GM18858 (cell line): Measurements from ENCODE around the gene OTOP1.
A peak's percentile ranks its signal among the peaks of the same experiment; 100 is the strongest.
"Not testable (repeated sequence)": the region's sequence is repeated elsewhere in the genome, so short reads cannot be mapped to it uniquely, and the experiment has no call there.

Experiments
- ATAC-seq: cut with Tn5 transposase; IDR thresholded peaks from one replicate; pipeline ENCODE4 v1.9.1; 2021; ENCODE audit not compliant: unreplicated experiment

The OTOP1 gene, protein sequence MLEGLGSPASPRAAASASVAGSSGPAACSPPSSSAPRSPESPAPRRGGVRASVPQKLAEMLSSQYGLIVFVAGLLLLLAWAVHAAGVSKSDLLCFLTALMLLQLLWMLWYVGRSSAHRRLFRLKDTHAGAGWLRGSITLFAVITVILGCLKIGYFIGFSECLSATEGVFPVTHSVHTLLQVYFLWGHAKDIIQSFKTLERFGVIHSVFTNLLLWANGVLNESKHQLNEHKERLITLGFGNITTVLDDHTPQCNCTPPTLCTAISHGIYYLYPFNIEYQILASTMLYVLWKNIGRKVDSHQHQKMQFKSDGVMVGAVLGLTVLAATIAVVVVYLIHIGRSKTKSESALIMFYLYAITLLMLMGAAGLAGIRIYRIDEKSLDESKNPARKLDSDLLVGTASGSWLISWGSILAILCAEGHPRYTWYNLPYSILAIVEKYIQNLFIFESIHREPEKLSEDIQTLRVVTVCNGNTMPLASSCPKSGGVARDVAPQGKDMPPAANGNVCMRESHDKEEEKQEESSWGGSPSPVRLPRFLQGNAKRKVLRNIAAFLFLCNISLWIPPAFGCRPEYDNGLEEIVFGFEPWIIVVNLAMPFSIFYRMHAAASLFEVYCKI

DNA sequence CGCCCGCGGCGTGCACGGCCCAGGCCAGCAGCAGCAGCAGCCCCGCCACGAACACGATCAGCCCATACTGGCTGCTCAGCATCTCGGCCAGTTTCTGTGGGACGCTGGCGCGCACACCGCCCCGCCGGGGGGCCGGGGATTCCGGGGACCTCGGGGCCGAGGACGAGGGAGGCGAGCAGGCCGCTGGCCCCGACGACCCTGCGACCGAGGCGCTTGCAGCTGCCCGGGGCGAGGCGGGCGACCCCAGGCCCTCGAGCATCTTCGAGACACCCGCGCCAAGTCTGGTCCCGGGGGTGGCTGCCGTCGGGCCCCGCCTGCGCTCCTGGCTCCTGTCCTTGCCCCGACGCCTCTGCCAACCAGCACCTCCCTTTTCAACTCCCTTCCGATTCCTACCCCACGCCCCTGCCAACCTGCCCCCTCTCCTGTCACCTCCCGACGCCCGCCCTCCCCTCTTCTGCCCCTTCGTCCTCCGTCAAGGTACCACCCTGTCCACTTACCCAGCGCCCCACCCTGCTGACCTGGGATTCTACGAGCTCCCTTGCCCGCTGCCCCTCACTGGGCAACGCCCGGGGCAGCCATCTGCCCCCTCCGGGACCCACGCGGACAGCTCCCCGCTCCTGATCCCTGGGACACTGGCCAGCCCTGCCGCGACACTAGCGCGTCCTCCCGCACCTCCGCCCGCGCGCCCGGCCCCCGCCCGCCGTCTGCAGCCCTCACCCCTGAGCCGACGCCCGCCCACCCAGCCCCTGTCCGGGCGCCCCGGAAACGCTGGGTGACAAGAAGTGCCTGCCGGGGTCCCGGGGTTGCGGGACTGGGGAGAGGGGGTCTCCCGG lies at the start of gene OTOP1:
OTOP1 (minus strand) TSS at position 324 of the 833 bp plus-strand sequence; CDS start at position 259, 65 bp downstream.
- no peak for ATAC-seq

DNA sequence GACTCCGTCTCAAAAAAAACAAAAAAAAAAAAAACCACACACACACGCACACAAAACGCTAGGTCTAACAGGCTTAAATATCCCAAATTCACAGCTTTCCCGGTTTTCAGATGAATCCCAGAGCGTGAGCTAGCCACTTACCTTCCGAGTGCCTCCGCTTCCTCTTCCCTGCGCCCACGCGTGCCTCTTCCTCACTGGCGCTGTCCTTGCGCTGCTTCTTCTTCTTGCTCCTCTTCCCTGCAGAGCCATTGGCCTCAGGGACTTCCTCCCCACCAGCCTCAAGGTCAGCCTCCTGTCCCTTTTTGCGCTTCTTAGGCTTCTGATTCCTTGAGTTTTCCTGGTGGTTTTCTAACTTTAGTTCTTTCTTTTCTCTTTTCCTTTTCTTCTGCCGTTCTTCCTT lies 47.5 kb upstream of the OTOP1 start:
- ATAC-seq = no peak

DNA sequence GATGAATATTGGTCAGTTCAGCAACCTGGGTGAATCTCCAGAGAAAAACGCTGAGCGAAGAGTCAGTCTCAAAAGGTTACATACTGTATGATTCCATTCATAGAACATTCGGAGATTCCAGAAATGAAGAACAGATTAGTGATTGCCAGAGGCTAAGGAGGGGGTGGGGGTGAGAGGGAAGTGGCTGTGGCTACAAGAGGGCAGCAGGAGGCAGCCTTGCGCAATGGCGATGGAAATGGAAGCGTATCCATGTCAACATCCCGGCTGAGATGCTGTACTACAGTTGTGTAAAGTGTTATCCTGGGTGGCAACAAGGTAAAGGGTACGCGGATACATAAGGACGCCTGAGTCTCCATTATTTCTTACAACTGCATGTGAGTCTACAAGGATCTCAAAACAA lies 45.2 kb upstream of the OTOP1 start:
- no peak for ATAC-seq

DNA sequence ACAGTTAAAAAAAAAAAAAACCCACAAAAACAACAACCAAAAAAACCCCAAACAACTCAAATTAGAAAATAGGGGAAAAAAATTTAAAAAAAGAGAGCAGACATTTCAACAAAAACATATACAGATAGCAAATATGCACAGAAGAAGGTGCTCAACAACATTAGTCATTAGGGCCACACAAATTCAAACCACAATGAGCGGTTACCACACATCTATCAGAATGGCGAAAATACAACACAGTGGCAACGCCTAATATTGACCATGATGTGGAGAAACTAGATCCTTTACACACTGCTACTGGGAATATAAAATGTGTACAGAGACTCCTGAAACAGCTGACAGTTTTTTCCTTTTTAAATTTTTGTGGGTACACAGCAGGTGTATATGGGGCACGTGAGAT lies 43.8 kb upstream of the OTOP1 start:
- no peak for ATAC-seq

DNA sequence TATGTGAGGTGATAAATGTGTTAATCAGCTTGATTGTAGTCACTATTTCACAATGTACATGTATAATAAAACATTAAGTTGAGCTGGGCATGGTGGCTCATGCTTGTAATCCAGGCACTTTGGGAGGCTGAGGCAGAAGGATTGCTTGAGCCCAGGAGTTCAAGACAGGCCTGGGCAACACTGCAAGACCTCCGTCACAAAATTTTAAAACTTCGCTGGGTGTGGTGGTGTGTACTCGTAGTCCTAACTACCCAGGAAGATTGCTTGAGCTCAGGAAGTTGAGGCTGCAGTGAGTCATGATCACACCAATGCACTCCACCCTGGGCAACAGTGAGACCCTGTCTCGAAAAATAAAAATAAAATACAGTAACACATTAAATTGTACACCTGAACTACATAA lies 43.1 kb upstream of the OTOP1 start:
- no peak for ATAC-seq

DNA sequence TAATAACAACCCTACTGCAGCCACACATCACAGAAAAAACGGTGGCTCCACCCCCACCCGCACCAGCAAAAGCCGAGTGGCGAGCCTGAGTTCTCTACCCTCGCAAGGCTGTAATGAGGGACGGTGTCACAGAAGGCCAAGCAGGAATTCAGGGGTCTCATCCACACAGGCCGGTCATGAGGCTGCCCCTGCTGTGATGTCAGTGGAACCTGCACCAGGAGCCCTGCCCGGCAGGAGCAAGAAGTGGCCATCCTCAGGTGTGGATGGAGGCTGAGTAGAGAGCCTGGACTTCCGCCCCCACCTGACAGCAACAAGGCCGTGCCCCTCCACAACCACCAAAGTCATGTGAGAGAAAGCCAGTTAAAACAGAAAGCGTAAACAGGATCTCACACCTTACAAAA lies 42.6 kb upstream of the OTOP1 start:
- ATAC-seq = no peak

DNA sequence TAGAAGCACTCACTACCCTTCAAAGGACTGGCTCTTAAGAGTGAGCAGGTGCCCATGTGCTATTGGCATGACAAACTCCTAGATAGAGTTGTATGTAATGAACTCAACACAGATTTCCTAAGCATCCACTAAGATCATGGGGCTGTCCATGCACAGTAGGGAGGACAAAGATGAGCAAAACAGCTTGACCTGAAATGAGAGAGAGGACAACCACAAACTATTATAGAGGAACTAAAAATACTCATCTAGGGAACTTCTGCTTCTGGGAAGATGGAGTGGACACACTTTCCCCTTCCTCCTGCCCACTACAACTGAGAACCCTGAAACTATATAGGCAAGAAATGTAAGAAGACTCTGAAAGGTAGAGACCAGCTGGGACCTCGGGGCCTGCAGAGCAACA lies 42.0 kb upstream of the OTOP1 start:
- ATAC-seq = no peak

DNA sequence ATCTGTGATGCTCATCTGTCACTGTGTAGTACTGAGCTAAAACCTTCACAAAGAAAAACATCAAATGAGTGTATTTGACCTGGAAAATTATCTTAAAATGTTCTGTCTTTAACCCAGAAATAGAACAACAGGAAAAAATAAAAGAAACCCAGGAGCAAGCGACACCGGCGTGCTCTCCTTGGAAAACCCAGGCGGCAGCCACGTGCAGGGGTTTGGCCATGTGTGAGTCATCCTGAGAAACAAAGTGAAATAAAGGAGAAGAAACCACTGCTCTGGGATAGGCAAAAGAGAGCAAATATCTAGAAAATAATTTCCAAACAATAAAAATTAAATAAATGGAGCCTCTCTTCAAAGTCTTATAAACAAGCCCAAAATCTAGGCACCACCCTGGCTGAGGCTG lies 41.3 kb upstream of the OTOP1 start:
- no peak for ATAC-seq

DNA sequence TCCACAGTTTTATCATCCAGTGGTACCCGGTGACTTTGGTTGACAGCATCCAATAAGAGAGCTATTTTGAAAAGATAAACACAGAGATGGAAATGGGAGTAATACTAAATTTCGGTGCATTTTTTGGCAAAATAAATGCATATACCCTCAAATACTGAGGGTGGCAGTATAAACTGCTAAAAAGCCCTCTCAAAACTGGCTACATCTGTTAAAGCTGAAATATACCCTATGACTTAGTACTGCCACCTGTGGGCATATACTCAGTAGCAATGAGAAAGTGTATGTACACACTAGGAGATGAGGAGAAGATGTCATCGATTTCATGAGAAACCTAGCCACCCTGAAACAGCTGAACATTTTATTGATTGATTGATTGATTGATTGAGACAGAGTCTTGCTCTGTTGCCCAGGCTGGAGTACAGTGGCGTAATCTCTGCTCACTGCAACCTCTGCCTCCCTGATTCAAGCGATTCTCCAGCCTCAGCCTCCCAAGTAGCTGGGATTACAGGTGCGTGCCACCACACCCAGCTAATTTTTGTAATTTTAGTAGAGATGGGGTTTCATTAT lies 33.5 kb upstream of the OTOP1 start:
- ATAC-seq = no peak

DNA sequence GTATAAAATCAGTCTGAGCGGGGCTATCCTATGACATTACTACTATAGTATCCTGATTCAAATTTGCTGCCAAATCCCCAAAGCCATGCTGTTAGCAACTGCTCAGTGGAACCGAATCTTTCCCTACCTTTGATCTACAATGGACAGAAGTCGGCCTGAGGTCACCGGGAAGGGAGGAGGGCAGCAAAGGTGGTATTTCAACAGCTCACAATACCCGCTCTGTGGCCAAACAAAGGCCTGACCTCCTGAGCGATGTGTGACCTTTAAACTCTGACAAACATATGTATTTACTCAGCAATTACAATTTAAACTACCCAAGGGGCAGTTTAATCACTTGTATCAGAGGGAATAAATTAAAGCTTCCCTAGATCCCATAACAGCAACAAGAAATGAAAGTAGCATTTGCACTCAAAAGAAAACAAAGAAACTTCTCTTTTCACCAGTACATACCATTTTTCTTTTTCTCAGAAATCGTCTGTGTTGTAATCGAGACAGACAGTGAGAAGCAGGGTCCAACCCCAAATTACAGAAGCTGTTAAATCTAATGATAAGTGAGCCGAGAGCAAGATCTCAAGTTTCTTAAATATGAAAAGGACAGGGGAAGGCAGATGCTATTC lies 32.9 kb upstream of the OTOP1 start:
- ATAC-seq = no peak

DNA sequence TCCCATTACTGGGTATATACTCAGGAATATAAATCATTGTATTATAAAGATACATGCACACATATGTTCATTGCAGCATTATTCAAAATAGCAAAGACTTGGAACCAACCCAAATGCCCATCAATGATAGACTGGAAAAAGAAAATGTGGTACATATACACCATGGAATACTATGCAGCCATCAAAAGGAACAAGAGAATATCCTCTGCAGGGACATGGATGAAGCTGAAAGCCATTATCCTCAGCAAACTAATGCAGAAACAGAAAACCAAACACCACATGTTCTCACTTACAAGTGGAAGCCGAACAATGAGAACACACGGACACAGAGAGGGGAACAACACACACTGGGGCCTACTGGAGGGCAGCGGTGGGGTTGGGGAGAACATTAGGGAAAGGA lies 31.0 kb upstream of the OTOP1 start:
- not testable (repeated sequence) for ATAC-seq

DNA sequence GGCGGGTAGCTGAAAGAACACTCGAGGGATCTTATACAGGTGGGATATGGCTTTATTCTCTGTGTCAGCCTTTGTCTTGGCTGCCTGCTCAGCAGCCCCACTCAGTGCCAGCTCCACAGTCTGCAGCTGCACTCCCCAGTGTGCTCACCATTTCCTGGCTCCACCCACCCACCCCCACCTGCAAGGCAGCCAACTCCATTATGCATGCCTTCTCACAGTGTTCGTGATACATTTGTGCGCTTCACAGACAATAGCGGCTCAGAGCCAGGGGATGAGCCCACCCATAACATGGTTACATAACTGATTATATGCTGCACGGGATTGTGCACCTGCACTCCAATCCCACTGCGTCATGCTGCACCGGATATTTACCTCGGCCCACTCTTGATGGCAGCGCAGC lies 30.1 kb upstream of the OTOP1 start:
- ATAC-seq = no peak

DNA sequence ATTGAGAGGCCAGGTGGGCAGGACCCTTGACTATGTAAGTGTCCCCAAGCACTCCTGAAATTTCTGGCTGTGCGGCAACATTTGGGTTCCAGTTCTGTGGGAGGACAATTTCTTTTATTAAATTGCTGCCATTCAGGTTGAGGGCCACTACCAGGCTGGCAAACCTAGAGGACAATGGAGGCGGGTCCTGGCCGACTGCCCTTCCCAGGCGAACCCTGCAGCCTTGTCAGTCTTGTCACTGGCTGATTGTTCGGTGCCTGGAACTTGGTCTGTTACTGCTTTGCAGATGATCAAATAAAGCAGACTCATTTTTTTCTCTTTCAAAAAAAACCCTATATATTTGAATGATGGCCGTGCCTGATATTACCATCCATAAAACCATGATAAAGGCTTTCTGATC lies 27.9 kb upstream of the OTOP1 start:
- no peak for ATAC-seq

DNA sequence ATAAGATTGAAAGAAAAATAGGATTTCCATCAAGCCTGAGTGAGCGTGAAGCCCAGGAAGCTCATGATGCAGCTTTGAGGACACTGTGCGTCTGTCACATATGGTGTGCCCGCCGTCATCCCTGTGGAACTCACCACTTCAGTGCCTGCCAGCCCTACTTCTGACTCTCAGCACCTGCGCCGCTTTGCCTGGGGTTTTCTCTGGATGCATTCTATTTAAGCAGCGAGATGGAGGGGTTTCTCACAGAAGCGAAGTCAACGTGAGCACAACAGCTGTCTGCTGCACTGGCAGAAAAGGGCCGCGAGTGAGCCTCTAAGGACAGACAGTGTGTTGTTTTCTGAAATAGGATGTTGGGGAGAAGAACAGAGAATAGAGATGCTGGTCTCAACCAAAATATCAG lies 27.5 kb upstream of the OTOP1 start:
- no peak for ATAC-seq

DNA sequence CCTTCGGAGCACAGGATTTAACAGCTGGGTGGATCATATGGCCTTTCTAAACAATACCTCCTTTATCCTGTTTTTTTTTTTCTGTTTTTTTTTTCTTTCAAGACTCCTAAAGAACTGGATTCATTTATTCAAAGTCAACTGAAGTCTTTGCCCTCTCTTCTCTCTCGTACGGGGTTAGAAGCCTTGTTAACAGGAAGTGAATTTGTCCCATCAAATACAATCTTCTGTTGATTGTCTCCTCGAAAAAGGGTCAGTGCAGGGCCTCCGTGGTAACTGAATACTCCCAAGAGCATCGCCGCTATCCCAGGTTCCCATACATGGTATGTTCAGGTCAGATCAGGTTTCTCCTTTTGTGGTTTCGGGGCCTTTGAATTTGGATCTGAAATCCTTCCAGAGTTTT lies 23.1 kb upstream of the OTOP1 start:
- ATAC-seq = no peak

DNA sequence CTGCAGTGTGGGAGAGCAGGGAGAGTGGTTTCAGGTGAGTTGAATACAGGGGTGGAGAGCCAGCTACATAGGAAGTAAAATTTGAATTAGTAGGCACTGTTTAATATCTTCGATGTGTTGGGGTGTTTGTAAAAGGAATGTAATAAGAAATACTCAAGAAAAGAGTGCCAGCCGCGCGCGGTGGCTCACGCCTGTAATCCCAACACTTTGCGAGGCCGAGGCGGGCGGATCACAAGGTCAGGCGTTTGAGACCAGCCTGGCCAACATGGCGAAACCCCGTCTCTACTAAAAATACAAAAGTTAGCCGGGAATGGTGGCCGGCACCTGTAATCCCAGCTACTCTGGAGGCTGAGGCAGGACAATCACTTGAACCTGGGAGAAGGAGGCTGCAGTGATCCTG lies 22.6 kb upstream of the OTOP1 start:
- ATAC-seq = not testable (repeated sequence)

DNA sequence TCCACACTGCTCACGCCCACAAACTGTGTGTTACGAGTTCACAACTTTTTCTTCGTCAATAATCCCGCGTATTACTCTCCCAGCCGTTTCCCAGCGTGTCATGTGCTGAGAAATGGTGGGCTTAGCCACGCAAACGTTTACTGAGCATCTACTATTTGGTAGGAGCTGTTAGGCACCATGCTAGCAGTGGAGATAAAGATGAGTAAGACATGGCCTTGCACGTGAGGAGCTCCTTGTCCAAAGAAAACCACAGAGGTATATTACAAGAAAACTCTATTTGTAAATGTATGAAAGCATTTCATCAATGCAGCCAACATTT lies 22.1 kb upstream of the OTOP1 start:
- no peak for ATAC-seq

DNA sequence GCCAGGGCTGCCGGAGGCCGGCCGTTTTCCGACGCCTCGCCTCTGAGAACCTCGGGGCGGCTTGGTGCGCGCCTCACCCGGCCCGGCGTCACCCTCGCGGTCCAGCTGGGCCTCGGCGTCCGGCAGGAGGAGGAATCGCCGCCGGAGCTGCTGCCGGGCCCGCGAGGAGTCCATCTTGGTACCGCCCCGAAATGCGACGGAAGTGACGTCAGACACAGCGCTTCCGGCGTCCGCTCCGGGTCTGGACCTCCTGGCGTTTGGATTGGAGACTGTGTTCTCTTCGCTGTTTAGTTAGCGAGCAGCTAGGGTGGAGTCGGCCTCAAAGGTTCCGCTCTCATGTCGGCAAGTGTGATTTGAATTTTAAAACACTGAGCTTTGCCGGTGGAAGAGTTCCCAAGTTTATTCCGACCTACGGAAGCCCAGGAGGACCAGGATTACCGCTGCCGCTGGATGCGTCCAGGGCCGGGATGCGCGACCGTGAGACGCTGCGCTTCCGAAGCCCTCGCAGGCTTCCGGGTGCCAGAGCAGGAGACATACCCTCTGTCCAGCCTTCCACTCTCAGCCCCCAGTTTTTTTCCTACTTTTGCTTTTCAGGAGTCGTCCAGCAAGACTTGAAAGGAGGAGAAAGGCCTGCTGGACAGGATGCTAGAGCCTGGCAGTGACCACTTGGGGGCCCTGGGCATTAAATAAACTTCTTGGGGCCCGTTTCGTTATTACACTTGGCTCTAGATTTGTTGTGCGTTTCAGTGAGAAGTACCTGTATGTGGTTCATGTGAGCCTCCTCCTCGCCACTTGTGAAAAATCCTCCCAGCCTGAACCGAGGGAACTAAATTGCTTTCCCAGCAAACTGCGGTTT lies 21.5 kb upstream of the OTOP1 start, which contains the start of gene TMEM128:
TMEM128 (minus strand) TSS at position 195 of the 856 bp plus-strand sequence; CDS start at position 174, 21 bp downstream.
- peak; percentile 92 for ATAC-seq

DNA sequence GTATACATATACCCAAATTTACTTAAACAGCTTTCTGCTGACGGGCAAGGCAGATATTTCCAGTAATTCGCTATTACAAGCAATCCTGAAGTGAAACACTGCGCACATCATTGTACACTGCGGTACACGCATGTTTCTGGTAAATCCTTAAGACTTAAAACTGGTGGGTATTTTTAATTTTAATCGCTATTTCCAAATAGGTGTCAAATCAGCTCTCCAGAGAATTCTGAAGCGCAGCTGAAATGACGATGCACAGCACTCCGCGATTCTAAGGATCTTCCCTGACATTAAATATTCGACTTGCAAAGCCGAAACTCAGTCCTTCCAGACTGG lies 20.9 kb upstream of the OTOP1 start:
- peak; percentile 25 for ATAC-seq

DNA sequence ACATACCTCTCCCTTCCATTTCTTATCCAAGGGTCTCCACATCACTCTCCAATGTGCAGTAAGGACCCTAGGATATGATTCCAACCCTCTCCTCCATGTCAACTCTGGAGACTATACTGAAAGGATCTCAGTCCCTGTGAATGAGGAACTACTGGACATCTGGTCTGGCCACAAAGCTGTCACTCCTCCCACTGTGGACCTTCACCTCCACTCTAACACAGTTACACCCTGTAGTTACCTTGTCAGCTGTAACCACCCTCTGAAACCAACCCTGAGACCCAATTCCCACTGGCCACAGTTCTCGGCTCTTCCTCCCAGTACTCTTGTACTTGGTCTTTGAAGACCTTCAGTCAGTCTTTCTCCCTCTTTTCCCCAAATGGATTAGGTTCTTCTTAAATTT lies 18.4 kb upstream of the OTOP1 start:
- ATAC-seq = no peak
